Chondrocyte (in vitro differentiated cells): ENCODE data around the gene GRIN2C. TPM values are rescaled to one million over a fixed set of nuclear protein-coding genes. Genes with fewer than 3 reads are reported as not detected.

Experiments used
- DNase-seq: peaks from one replicate; pipeline ENCODE4 v3.0.0; 2021; ENCODE audit warnings: mixed read lengths, low spot score
- H3K27ac Mint-ChIP-seq: one replicate; pipeline ENCODE4 v1.8.0; 2021; ENCODE audit warnings: mild to moderate bottlenecking, moderate library complexity, mixed read lengths; ENCODE audit not compliant: unreplicated experiment
- H3K27me3 Mint-ChIP-seq: 2 replicates; pipeline ENCODE4 v1.8.0; 2021; ENCODE audit warnings: low read depth, mixed read lengths
- H3K36me3 Mint-ChIP-seq: 2 replicates; pipeline ENCODE4 v1.8.0; 2021; ENCODE audit warnings: low read depth, mixed read lengths
- H3K4me1 Mint-ChIP-seq: 2 replicates; pipeline ENCODE4 v1.8.0; 2021; ENCODE audit warnings: low read depth, mild to moderate bottlenecking, mixed read lengths
- H3K4me3 Mint-ChIP-seq: one replicate; pipeline ENCODE4 v1.8.0; 2021; ENCODE audit warnings: mild to moderate bottlenecking, moderate library complexity, mixed read lengths; ENCODE audit not compliant: unreplicated experiment
- H3K9me3 Mint-ChIP-seq: 2 replicates; pipeline ENCODE4 v1.8.0; 2021; ENCODE audit warnings: low read depth, mixed read lengths
- CTCF ChIP-seq: fragments of 200-600 bp; sonication (generic); IDR thresholded peaks from 2 replicates; pipeline ENCODE4 v1.5.0; 2021; ENCODE audit warnings: antibody characterized with exemption, mild to moderate bottlenecking, moderate library complexity
- total RNA-seq: library from RNA; stranded (reverse); gene quantifications from 3 replicates; pipeline ENCODE4 v1.2.1, GENCODE V29; 2021

Gene GRIN2C
- total RNA-seq, 1 donor from 2014 or later, result 0.07 TPM

GRCh38 chr17:74903034-74903433 is 43.3 kb upstream of the GRIN2C start:
- no peak overlapping the region for H3K27ac Mint-ChIP-seq

DNA sequence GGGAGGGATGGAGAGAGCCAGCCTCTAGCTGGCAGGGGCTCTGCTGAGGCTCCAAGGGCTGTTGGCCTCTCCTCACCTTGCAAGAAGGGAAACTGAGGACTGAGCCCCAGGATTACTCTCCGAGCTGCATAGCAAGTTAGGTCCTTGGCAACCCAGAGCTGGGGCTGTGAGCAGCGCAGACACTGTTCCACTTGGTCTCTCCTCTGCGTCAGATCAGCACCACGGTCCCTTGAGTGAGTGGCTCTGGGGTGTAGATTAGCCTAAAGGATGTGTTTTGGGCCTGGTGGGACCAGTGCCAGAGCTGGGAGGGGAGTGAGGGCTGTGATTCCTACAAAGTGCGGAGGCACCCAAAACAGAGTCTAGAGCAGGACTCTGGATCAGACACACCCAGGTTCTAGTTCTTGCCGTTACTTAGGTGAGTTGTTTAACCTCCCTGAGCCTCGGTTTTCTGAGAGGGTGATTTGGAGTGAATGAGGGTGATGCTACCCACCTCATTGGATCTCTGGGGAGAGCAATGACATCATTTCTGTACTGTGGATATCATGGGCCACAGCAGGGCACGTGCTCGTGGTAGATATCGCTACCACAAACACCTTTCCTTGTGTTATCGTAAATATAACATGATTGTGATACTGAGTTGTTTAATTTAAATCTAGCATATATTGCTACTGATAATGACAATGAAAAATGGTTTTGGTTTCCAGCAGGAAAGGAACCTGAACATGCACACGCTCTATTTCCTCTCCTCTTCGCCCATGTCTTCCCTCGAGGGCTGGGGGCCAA is 41.9 kb upstream of the GRIN2C start:
- no peak for DNase-seq
- no peaks in the 10 kb centered on the region for H3K36me3 Mint-ChIP-seq
- no peak overlapping the region for H3K27ac Mint-ChIP-seq
- no peak overlapping the region for H3K4me3 Mint-ChIP-seq
- H3K4me1 Mint-ChIP-seq, result no peaks in the 10 kb centered on the region
- no peak for TF ChIP-seq CTCF
- H3K27me3 Mint-ChIP-seq, result peaks cover 39% of the 10 kb centered on the region
- no peaks in the 10 kb centered on the region for H3K9me3 Mint-ChIP-seq

More at GRCh38 chr17:74903034-74903433, 43.3 kb upstream of the GRIN2C start:
- no peaks in the 10 kb centered on the region for H3K9me3 Mint-ChIP-seq
- no peak for DNase-seq
- no peak for TF ChIP-seq CTCF
- peaks cover 35% of the 10 kb centered on the region for H3K27me3 Mint-ChIP-seq
- H3K36me3 Mint-ChIP-seq, result no peaks in the 10 kb centered on the region
- H3K4me1 Mint-ChIP-seq, result no peaks in the 10 kb centered on the region
- no peak overlapping the region for H3K4me3 Mint-ChIP-seq

DNA sequence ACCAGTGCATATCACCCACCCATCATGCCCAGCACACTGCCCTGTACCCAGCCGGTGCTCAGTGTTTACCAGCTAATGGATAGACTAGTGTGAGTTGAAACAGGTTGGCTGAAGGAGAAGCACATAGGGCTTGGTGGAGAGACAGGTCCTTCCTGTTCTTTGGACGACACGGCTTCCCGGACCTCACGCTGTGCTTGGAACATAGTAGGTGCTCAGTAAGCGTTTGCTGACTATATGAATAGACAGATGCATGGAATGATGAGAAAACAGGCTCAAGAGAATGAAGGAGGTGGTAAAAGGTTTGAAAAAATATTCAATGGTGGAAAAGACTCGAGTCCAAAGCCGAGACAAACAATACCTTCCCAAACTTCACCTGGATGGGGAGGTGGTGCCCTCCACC is 40.5 kb upstream of the GRIN2C start:
- no peak for TF ChIP-seq CTCF
- Mint-ChIP-seq H3K27ac (no peak overlapping the region), H3K4me3 (no peak overlapping the region), H3K36me3 (no peaks in the 10 kb centered on the region), H3K27me3 (peaks cover 48% of the 10 kb centered on the region), H3K9me3 (no peaks in the 10 kb centered on the region), H3K4me1 (no peaks in the 10 kb centered on the region)
- DNase-seq, result no peak

- DNase-seq, result no peak
- peaks cover 53% of the 10 kb centered on the region for H3K27me3 Mint-ChIP-seq
- no peaks in the 10 kb centered on the region for H3K36me3 Mint-ChIP-seq
- H3K9me3 Mint-ChIP-seq, result no peaks in the 10 kb centered on the region
- no peak overlapping the region for H3K27ac Mint-ChIP-seq
- TF ChIP-seq CTCF, result no peak
- H3K4me3 Mint-ChIP-seq, result no peak overlapping the region
- peaks cover 3% of the 10 kb centered on the region for H3K4me1 Mint-ChIP-seq
Observed at GRCh38 chr17:74898376-74898946, 38.8 kb upstream of the GRIN2C start.

DNA sequence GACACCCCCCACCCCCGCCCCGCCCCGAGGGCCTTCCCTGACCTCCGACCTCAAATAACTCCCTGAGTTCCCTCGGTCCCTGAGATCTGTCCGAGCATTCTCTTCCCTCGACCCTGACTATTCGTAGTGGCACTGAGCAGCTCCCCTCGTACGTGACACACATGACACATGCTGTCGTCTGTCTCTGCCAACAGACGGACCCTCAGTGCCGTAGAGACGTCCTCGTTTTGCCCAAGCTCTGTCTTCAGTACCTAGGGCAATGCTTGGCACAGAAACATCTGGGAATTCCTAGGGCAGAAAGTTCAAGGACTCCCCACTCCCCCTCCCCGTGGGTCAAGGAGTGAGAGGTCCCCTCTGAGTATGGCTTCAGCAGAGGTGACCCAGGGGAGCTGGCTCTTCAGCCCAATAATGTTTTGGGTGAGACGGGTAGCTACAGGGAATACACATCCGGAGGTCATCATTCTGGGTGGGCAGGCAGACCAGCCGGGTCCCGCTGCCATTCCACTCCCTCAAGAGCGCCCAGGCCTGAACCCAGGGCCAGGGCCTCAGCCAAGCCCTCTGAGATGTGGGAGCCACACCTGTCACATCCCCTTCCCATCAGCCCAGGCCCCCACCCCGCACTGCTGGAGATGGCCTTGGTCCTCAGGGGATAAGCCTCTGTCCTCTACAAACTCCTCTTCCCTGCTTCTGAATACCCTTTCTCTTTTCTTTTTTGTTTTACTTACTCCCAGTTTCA is 34.4 kb upstream of the GRIN2C start:
- Mint-ChIP-seq H3K4me3 (peak overlapping the region; percentile 55), H3K27me3 (peaks cover 55% of the 10 kb centered on the region), H3K4me1 (peaks cover 3% of the 10 kb centered on the region), H3K9me3 (no peaks in the 10 kb centered on the region), H3K36me3 (no peaks in the 10 kb centered on the region), H3K27ac (no peak overlapping the region)
- no peak for TF ChIP-seq CTCF
- DNase-seq, result no peak
